ENCODE data around the gene PLCB2.

PLCB2 gene

GRCh38 chr15:40250771-40251483, 56.8 kb downstream of the PLCB2 start:
- Histone ChIP-seq H4K8ac (ENCODE audit: low read depth, low read length) (no peak overlapping the region), H3K56ac (ENCODE audit: low read length) (no peak overlapping the region), H3K4ac (ENCODE audit: low read depth, low read length) (no peak overlapping the region), H3K4me1 (ENCODE audit: control insufficient read depth, low read depth, low read length) (no peaks in the 10 kb centered on the region), H3K79me1 (ENCODE audit: low read length) (no peaks in the 10 kb centered on the region), H2AK5ac (ENCODE audit: low read length) (no peak overlapping the region), H3K4me3 (ENCODE audit: low read length) (no peak overlapping the region), H2BK120ac (ENCODE audit: low read depth, low read length) (no peak overlapping the region), H2BK5ac (ENCODE audit: low read length) (no peak overlapping the region), H3K27ac (ENCODE audit: low read depth, low read length) (no peak overlapping the region), H3K27me3 (ENCODE audit: insufficient read depth, low read length, poor library complexity) (peaks cover 12% of the 10 kb centered on the region), H2BK15ac (replicated peaks; ENCODE audit: low read depth) (no peak overlapping the region), H3K18ac (ENCODE audit: low read length) (no peak overlapping the region), H3K23ac (ENCODE audit: low read length) (no peak overlapping the region), H4K5ac (ENCODE audit: low read length) (no peak overlapping the region), H3K9ac (ENCODE audit: low read length) (no peak overlapping the region), H3K36me3 (ENCODE audit: control insufficient read depth, insufficient read depth, low read length) (no peaks in the 10 kb centered on the region), H3K79me2 (ENCODE audit: control insufficient read depth, insufficient read depth, low read length) (no peaks in the 10 kb centered on the region), H3K4me2 (ENCODE audit: low read length) (no peak overlapping the region)
- DNase-seq = no peak
- WGBS (ENCODE audit: extremely low coverage, insufficient coverage, low lambda C conversion rate) = no CpG with 5 or more reads among the region's 13 CpGs

- Histone ChIP-seq H3K4ac (ENCODE audit: low read depth, low read length) (no peak overlapping the region), H3K27ac (ENCODE audit: low read depth, low read length) (no peak overlapping the region), H4K5ac (ENCODE audit: low read length) (no peak overlapping the region), H2AK5ac (ENCODE audit: low read length) (no peak overlapping the region), H3K18ac (ENCODE audit: low read length) (no peak overlapping the region), H3K79me2 (ENCODE audit: control insufficient read depth, insufficient read depth, low read length) (no peaks in the 10 kb centered on the region), H3K4me3 (ENCODE audit: low read length) (no peak overlapping the region), H3K4me1 (ENCODE audit: control insufficient read depth, low read depth, low read length) (peaks cover 3% of the 10 kb centered on the region), H2BK120ac (ENCODE audit: low read depth, low read length) (no peak overlapping the region), H3K9ac (ENCODE audit: low read length) (no peak overlapping the region), H3K79me1 (ENCODE audit: low read length) (no peaks in the 10 kb centered on the region), H3K23ac (ENCODE audit: low read length) (no peak overlapping the region), H3K36me3 (ENCODE audit: control insufficient read depth, insufficient read depth, low read length) (no peaks in the 10 kb centered on the region), H2BK15ac (replicated peaks; ENCODE audit: low read depth) (no peak overlapping the region), H3K56ac (ENCODE audit: low read length) (no peak overlapping the region), H3K27me3 (ENCODE audit: insufficient read depth, low read length, poor library complexity) (peaks cover 12% of the 10 kb centered on the region), H4K8ac (ENCODE audit: low read depth, low read length) (no peak overlapping the region), H3K4me2 (ENCODE audit: low read length) (no peak overlapping the region), H2BK5ac (ENCODE audit: low read length) (no peak overlapping the region)
- WGBS (ENCODE audit: extremely low coverage, insufficient coverage, low lambda C conversion rate) = no CpG with 5 or more reads among the region's 8 CpGs
- no peak for DNase-seq
Observed at GRCh38 chr15:40250304-40250656, 57.5 kb downstream of the PLCB2 start.

GRCh38 chr15:40249477-40250303, 58.0 kb downstream of the PLCB2 start:
- no peak for DNase-seq
- no CpG with 5 or more reads among the region's 11 CpGs for WGBS (ENCODE audit: extremely low coverage, insufficient coverage, low lambda C conversion rate)
- Histone ChIP-seq H3K18ac (ENCODE audit: low read length) (no peak overlapping the region), H3K36me3 (ENCODE audit: control insufficient read depth, insufficient read depth, low read length) (no peaks in the 10 kb centered on the region), H3K27ac (ENCODE audit: low read depth, low read length) (no peak overlapping the region), H3K9ac (ENCODE audit: low read length) (no peak overlapping the region), H3K56ac (ENCODE audit: low read length) (no peak overlapping the region), H3K4me2 (ENCODE audit: low read length) (no peak overlapping the region), H4K5ac (ENCODE audit: low read length) (no peak overlapping the region), H3K23ac (ENCODE audit: low read length) (no peak overlapping the region), H2BK15ac (replicated peaks; ENCODE audit: low read depth) (no peak overlapping the region), H3K79me2 (ENCODE audit: control insufficient read depth, insufficient read depth, low read length) (no peaks in the 10 kb centered on the region), H3K79me1 (ENCODE audit: low read length) (no peaks in the 10 kb centered on the region), H3K4me1 (ENCODE audit: control insufficient read depth, low read depth, low read length) (peaks cover 3% of the 10 kb centered on the region), H3K27me3 (ENCODE audit: insufficient read depth, low read length, poor library complexity) (peaks cover 12% of the 10 kb centered on the region), H3K4ac (ENCODE audit: low read depth, low read length) (no peak overlapping the region), H2BK5ac (ENCODE audit: low read length) (no peak overlapping the region), H4K8ac (ENCODE audit: low read depth, low read length) (no peak overlapping the region), H2AK5ac (ENCODE audit: low read length) (no peak overlapping the region), H2BK120ac (ENCODE audit: low read depth, low read length) (no peak overlapping the region), H3K4me3 (ENCODE audit: low read length) (no peak overlapping the region)

GRCh38 chr15:40248006-40248783, 59.5 kb downstream of the PLCB2 start:
- Histone ChIP-seq H3K4me2 (ENCODE audit: low read length) (no peak overlapping the region), H3K56ac (ENCODE audit: low read length) (no peak overlapping the region), H4K5ac (ENCODE audit: low read length) (no peak overlapping the region), H4K8ac (ENCODE audit: low read depth, low read length) (no peak overlapping the region), H2BK120ac (ENCODE audit: low read depth, low read length) (no peak overlapping the region), H3K27ac (ENCODE audit: low read depth, low read length) (no peak overlapping the region), H3K4ac (ENCODE audit: low read depth, low read length) (no peak overlapping the region), H3K4me3 (ENCODE audit: low read length) (no peak overlapping the region), H2BK15ac (replicated peaks; ENCODE audit: low read depth) (no peak overlapping the region), H3K18ac (ENCODE audit: low read length) (no peak overlapping the region), H3K36me3 (ENCODE audit: control insufficient read depth, insufficient read depth, low read length) (no peaks in the 10 kb centered on the region), H3K79me2 (ENCODE audit: control insufficient read depth, insufficient read depth, low read length) (no peaks in the 10 kb centered on the region), H3K23ac (ENCODE audit: low read length) (no peak overlapping the region), H3K4me1 (ENCODE audit: control insufficient read depth, low read depth, low read length) (peaks cover 3% of the 10 kb centered on the region), H2BK5ac (ENCODE audit: low read length) (no peak overlapping the region), H3K9ac (ENCODE audit: low read length) (no peak overlapping the region), H3K27me3 (ENCODE audit: insufficient read depth, low read length, poor library complexity) (peaks cover 8% of the 10 kb centered on the region), H3K79me1 (ENCODE audit: low read length) (no peaks in the 10 kb centered on the region), H2AK5ac (ENCODE audit: low read length) (no peak overlapping the region)
- DNase-seq = no peak
- no CpG with 5 or more reads among the region's 17 CpGs for WGBS (ENCODE audit: extremely low coverage, insufficient coverage, low lambda C conversion rate)

- Histone ChIP-seq H2AK5ac (ENCODE audit: low read length) (no peak overlapping the region), H4K5ac (ENCODE audit: low read length) (no peak overlapping the region), H3K4me1 (ENCODE audit: control insufficient read depth, low read depth, low read length) (peaks cover 3% of the 10 kb centered on the region), H3K23ac (ENCODE audit: low read length) (no peak overlapping the region), H4K8ac (ENCODE audit: low read depth, low read length) (no peak overlapping the region), H3K79me2 (ENCODE audit: control insufficient read depth, insufficient read depth, low read length) (no peaks in the 10 kb centered on the region), H3K9ac (ENCODE audit: low read length) (no peak overlapping the region), H2BK15ac (replicated peaks; ENCODE audit: low read depth) (no peak overlapping the region), H3K4me2 (ENCODE audit: low read length) (no peak overlapping the region), H2BK120ac (ENCODE audit: low read depth, low read length) (no peak overlapping the region), H3K4me3 (ENCODE audit: low read length) (no peak overlapping the region), H3K27ac (ENCODE audit: low read depth, low read length) (no peak overlapping the region), H3K79me1 (ENCODE audit: low read length) (no peaks in the 10 kb centered on the region), H3K56ac (ENCODE audit: low read length) (no peak overlapping the region), H2BK5ac (ENCODE audit: low read length) (no peak overlapping the region), H3K36me3 (ENCODE audit: control insufficient read depth, insufficient read depth, low read length) (no peaks in the 10 kb centered on the region), H3K27me3 (ENCODE audit: insufficient read depth, low read length, poor library complexity) (peaks cover 6% of the 10 kb centered on the region), H3K18ac (ENCODE audit: low read length) (no peak overlapping the region), H3K4ac (ENCODE audit: low read depth, low read length) (no peak overlapping the region)
- no peak for DNase-seq
- no CpG with 5 or more reads among the region's 12 CpGs for WGBS (ENCODE audit: extremely low coverage, insufficient coverage, low lambda C conversion rate)
Observed at GRCh38 chr15:40247406-40247971, 60.2 kb downstream of the PLCB2 start.
